ENCODE data around the gene CEPT1.
A peak's percentile ranks its signal among the peaks of the same experiment; 100 is the strongest.
"Not testable (repeated sequence)": the region's sequence is repeated elsewhere in the genome, so short reads cannot be mapped to it uniquely, and the experiment has no call there.

Gene CEPT1

DNA sequence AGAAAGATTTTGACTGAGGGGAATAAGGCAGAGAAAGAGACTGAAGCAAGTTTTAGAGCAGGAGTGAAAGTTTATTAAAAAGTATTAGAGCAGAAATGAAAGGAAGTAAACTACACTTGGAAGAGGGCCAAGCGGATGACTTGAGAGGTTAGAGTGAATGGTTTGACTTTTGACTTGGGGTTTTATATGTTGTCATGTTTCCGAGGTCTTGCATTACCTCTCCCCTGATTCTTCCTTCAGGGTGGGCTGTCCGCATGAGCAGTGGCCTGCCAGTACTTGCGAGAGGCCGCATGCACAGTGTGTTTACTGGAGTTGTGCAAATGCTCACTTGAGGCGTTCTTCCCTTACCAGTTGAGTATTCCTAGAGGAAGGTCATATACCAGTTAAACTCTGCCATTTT, 73.4 kb downstream of the CEPT1 start:
- no peak for DNase-seq

DNA sequence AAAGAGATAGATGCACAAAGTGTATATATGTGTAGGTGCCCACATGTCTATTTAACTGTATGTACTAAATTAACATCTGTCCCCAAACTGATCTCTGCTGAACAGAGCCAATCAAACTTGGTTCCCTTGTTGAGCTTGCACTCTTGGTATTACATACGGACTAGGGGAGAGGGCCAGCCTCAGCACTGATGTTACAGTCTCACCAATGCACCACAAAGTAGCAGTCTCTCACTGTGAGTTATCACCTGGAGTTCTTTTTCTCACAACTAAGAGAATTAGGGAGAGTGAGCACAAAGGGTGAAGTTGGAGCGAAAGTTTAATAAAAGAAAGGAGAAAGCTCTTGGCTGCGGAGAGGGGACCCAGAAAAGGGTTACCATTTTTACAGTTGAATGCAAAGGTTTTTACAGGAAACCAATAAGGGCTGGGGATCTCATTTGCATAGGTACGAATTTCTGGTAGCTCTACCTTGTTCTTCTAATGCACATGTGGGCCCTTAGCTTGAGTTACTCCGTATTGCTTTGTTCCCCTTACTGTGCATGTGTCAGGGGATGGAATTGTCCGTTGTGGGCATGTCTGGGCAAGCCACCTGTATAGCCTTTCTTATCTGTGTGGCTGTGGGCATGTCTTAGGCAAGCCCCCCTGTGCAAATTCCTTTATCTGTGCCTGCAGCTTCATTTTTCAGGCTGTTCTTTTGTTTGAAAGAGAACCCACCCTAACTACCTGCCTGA, 74.2 kb downstream of the CEPT1 start:
- DNase-seq, result no peak

GRCh38 chr1:111214884-111215283, 74.9 kb downstream of the CEPT1 start:
- DNase-seq, result no peak

GRCh38 chr1:111215285-111215684, 75.3 kb downstream of the CEPT1 start:
- not testable (repeated sequence) for DNase-seq

GRCh38 chr1:111216751-111217150, 76.7 kb downstream of the CEPT1 start:
- no peak for DNase-seq

- DNase-seq, result no peak
Measured at GRCh38 chr1:111217183-111217910, 77.3 kb downstream of the CEPT1 start.

DNA sequence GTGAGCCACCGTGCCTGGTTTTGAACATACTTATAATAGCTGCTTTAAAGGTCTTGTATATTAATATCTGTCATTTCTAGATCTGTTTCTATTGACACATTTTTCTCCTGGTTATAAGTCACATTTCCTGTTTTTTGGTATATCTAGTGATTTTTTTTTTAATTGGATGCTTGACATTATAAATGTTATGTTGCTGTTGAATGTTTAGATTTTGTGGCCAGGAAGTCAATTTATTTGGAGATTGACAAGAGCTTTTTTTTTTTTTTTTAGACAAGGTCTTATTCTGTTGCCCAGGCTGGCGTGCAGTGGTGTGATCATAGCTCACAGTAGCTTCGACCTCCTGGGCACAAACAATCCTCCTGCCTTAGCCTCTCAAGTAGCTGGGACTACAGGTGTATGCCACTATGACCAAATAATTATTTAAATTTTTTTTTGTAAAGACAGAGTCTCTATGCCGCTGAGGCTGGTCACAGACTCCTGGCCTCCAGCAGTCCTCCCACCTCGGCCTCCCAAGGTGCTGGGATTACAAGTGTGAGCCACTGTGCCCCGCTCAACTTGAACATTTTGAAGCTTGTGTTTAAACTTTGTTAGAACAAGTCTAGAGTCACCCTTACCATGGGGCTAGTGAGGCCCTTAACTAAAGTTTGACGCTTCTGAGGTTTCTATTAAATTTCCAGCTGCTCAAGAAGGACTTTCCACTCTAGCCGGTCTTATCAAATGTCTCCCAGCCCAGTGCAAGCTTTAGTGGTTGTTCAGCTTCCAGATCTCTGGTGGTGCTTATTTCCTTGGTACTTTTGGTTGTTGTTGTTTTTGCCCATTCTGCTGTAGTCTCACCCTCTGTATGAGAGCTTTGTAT, 78.9 kb downstream of the CEPT1 start:
- no peak for DNase-seq

- no peak for DNase-seq
Measured at GRCh38 chr1:111219557-111220286, 79.7 kb downstream of the CEPT1 start.

GRCh38 chr1:111220302-111220890, 80.4 kb downstream of the CEPT1 start:
- no peak for DNase-seq

DNA sequence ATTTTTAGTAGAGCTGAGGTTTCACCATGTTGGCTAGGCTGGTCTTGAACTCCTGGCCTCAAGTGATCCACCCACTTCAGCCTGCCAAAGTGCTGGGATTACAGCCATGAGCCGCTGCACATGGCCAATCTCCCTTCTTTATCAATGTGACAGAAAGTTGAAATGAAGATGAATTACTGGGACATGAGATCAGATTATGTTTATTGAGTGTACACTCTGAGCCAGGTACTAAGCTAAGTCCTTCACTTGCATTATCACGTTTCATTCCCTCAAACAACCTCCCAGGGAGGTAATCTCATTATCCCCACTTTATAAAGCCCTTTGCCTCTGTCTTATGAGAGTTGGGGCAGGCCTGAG, 81.2 kb downstream of the CEPT1 start:
- DNase-seq, result peak; percentile 41

DNA sequence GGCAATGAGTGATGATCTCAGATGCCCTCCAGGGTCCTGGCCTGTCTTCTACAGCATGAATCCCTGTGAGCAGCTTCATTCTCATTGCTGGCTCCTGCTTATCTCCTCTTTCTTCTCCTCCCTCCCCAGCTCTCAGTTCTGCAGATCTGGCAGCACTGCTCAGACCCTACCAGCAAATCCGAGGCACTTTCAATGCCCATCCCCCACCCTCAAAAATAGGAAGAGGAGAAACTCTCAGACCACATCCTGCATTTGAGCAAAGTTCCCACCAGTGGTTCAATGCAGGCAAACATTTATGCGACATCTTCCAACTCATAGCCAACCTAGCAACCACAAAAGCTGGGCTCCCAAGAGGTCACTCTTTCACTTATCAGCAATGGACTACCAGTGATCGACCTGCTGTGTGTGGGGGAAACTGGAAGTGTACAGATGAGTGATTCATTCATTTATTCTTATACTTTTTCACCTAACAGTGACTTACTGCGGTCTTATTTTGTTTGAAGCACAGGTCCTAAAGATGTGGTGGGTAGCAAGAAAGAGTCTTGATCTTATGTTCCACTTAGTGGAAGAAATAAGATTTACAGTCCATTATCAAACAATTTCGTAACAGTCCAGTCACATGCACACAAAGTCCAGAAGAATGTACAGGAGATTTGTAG, 81.7 kb downstream of the CEPT1 start:
- no peak for DNase-seq

DNA sequence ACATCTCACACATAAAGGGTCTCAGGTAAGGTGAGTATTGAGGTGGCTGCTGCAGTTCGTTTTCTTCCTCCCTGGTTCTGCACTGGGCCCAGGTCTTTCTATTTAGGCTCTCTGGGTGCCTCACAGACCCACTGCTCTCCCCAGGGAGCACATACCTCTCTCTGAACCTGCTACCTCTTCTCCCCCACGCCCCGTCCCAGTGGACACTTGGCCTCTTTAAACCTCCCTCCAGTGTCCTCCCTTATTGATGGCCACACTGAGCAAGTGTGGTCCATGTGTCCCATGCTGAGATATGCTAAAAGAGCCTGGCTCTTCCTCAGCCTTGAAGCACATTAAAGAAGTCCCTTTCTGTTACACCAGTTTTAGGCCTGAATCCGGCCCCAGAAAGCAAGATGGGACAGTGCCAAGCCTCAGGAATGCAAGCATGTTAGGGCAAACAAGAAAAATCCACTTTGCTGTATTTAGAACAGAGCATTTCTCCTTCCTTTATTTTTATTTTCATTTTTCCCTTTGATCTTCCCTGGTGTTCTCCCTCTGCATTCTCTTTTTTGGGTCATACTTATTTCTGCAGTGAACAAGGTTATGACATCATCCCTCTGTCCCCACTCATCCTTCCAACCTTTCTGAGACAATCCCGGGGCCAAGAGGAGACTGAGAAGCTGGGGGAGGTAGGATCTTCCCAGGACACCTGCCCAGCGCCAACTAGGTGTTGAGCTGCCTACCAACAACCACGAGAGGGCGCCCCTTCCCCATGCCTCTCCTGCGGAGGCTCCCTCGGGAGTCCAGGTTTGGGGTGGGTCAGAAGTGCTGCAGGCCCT, 82.5 kb downstream of the CEPT1 start:
- DNase-seq, result no peak

DNA sequence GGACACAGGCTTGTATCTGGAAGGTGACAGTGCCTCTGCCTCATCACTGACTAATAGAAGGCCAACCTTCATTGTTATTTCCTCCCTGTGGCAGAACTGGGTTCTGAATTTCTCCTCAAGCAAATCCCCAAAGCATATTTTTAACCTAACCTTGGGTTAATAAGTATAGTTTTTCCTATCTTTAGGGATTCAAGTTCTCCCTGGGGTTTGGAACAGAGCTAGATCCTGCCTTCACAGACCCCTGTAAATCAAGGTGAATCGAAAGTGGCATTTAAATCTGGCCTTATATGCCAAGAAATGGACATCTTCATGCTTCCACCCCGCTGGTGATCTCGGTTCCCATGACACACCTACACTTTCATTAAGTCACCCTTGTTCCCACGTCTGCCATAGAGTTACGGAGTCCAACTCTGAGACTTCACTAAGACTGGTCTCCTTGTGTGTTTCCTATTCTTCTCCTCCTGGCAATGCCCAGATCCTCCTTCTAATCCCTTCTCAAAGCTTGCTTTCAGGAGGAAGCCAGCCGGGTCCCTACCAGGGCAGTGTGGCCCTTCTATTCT, 83.2 kb downstream of the CEPT1 start:
- DNase-seq, result no peak

GRCh38 chr1:111225091-111225490, 85.1 kb downstream of the CEPT1 start:
- no peak for DNase-seq

DNA sequence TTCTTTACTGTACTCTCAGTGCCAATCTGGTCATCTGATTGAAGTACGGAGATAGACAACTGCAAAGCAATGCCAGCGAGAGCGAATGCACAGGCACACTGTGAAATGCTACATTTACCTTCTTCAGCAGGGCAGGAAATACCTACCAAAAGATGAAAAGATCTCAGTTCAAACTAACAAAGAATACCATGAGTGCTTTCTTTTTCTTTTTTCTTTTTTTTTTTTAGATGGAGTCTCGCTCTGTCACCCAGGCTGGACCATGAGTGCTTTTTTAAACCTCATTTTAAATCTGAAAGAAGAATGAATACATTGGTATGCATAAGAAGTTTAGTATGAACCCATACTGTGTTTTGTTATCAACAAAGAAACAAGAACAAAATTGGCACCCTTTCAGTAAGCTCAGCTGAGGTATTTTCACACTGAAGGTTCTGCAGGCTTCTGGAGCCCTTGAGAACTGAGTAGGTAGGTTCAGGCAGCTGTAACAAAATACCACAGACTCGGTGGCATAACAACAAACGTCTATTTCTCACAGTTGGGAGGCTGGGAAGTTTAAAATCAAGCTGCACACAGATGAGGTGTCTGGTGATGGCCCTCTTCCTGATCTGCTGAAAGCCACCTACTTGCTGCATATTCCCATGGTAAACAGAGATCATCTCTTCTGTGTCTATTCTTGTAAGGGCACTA, 85.8 kb downstream of the CEPT1 start:
- no peak for DNase-seq

- DNase-seq, result no peak
Measured at GRCh38 chr1:111227434-111227833, 87.4 kb downstream of the CEPT1 start, which contains the start of gene CHI3L2. TSS of gene CHI3L2 (plus strand) at chr1:111227713. CDS start at chr1:111227730, 17 bp downstream.

- no peak for DNase-seq
Measured at GRCh38 chr1:111227851-111228747, 88.1 kb downstream of the CEPT1 start.

DNA sequence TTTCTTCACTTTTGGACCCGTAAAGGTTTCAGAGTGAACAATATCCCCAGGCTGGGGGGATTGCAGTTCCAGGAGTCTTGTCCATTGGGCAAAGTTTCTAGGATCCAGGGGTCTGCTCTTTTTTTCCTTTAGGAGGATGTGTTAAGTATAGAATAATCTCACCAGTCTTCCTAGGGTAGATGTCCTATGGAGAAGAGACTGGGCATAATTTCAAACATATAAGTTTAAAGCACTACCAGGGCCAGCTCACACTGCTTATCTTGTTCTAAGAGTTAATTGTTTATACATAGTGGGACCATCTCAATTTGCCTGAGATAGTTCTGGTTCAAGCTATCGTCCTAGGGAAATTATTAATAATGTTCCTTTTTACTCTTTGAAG, 88.7 kb downstream of the CEPT1 start:
- DNase-seq, result no peak

DNA sequence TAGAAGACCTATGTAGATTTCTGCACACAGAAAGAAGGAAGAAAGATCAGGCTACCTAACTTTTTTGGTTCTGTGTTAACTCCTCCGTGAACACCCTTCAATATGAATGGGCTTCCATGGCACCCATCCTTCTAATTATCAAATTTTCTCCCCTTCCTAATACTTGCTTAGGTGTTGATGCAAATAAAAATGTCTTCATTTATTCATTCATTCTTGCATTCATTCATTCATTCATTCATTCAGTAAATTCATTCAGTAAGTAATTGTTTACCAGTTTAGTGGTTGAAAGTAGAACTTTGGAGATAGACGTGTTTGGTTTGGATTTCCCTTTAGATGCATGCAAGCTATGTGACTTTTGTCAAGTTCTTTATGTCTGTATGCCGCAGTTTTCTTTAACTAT, 92.1 kb downstream of the CEPT1 start:
- DNase-seq, result no peak
